BE2C (cell line): Measurements from ENCODE around the gene OSBPL3. TPM values are rescaled to one million over a fixed set of nuclear protein-coding genes. Genes with fewer than 3 reads are reported as not detected.
A peak's percentile ranks its signal among the peaks of the same experiment; 100 is the strongest.

Source experiments
- DNase-seq: peaks from one replicate; pipeline ENCODE4 v3.0.0-alpha.2; 2020
- H3K27me3 ChIP-seq: fragments of 250-450 bp; sonication (Bioruptor Pico); 2 replicates; pipeline ENCODE4 v1.5.1; 2020; ENCODE audit warnings: mild to moderate bottlenecking
- H3K36me3 ChIP-seq: fragments of 250-450 bp; sonication (Bioruptor Pico); 2 replicates; pipeline ENCODE4 v1.5.1; 2020; ENCODE audit warnings: mild to moderate bottlenecking
- H3K4me1 ChIP-seq: fragments of 250-450 bp; sonication (Bioruptor Pico); 2 replicates; pipeline ENCODE4 v1.5.1; 2020
- H3K4me3 ChIP-seq: 2 replicates; pipeline ENCODE4 v1.5.1; 2011; ENCODE audit warnings: low read depth, low read length
- H3K9me3 ChIP-seq: fragments of 250-450 bp; sonication (Bioruptor Pico); 2 replicates; pipeline ENCODE4 v1.5.1; 2020
- polyA plus RNA-seq: library from polyadenylated mRNA; unstranded; fragments of >200 nt; gene quantifications from one replicate; pipeline ENCODE4 v1.2.1, GENCODE V29; 2012; ENCODE audit warnings: low read depth, missing spikeins; ENCODE audit not compliant: insufficient read length, insufficient read depth
- TF ChIP-seq, protein P1 (sequence below): IDR thresholded peaks from 2 replicates; pipeline ENCODE4 v1.5.1; 2012; ENCODE audit warnings: mild to moderate bottlenecking, low read depth, low read length

OSBPL3 gene, protein sequence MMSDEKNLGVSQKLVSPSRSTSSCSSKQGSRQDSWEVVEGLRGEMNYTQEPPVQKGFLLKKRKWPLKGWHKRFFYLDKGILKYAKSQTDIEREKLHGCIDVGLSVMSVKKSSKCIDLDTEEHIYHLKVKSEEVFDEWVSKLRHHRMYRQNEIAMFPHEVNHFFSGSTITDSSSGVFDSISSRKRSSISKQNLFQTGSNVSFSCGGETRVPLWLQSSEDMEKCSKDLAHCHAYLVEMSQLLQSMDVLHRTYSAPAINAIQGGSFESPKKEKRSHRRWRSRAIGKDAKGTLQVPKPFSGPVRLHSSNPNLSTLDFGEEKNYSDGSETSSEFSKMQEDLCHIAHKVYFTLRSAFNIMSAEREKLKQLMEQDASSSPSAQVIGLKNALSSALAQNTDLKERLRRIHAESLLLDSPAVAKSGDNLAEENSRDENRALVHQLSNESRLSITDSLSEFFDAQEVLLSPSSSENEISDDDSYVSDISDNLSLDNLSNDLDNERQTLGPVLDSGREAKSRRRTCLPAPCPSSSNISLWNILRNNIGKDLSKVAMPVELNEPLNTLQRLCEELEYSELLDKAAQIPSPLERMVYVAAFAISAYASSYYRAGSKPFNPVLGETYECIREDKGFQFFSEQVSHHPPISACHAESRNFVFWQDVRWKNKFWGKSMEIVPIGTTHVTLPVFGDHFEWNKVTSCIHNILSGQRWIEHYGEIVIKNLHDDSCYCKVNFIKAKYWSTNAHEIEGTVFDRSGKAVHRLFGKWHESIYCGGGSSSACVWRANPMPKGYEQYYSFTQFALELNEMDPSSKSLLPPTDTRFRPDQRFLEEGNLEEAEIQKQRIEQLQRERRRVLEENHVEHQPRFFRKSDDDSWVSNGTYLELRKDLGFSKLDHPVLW
- polyA plus RNA-seq, result 7.6 TPM

DNA sequence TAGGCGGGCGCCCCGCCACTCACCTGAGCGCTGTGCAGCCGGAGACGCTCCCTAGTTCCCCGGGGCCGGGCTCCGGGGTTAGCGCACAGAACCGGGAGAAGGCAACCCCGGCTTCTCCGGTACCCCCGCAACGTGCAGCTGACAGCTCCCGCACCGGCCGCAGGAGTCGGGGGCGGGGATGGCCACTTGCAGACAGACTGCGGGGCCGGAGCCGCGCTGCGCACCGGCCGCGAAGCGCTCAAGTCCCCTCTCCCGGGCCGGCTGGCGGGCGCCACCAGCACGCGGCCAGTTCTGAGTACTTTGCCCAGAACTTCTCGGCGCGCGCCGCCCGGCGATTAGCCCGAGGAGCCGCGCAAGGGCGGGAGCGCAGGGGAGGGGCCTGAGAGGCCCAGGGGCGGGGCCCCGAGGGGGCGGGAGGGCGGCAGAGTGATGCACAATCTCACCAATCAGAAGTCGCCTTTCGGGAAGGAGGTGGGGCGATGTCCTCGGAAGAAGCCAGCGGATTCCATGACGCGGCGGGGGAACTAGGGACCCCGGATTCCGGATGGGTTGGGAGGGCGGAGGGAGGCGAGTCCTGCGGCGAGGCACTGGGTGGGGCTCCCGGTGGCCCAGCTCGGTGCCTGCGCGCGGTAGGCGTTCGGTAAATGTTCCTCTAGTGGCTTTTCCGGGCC is at the start of gene OSBPL3:
Gene OSBPL3 (minus strand): TSS at position 316 of the 671 bp plus-strand sequence. CDS start 87,706 bp downstream, outside the sequence.
- no peaks in the 10 kb centered on the region for H3K4me1 ChIP-seq

DNA sequence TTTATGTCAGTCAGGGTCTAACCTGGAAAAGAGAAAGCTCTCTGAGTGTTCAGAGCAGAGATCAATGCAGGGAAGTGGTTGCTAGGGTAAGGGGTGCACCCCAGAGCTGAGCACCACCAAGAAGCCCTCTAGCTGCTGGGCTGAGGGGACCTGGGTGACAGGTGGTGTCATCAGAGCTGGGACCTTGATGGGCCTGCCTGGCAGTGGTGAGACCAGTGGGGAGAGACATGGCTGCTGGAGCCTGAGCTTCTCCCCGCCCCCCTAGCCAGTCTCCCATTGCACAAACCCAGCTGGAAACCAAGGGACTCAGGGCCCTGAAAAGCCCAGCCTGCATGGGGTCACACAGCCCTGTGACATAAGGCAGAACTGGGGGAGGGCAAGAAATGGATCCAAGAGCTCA is 49.1 kb upstream of the OSBPL3 start:
- no peak for DNase-seq
- Histone ChIP-seq H3K4me1 (no peaks in the 10 kb centered on the region), H3K27me3 (no peaks in the 10 kb centered on the region), H3K4me3 (no peak overlapping the region), H3K36me3 (no peaks in the 10 kb centered on the region), H3K9me3 (no peaks in the 10 kb centered on the region)
- TF ChIP-seq, protein P1, sequence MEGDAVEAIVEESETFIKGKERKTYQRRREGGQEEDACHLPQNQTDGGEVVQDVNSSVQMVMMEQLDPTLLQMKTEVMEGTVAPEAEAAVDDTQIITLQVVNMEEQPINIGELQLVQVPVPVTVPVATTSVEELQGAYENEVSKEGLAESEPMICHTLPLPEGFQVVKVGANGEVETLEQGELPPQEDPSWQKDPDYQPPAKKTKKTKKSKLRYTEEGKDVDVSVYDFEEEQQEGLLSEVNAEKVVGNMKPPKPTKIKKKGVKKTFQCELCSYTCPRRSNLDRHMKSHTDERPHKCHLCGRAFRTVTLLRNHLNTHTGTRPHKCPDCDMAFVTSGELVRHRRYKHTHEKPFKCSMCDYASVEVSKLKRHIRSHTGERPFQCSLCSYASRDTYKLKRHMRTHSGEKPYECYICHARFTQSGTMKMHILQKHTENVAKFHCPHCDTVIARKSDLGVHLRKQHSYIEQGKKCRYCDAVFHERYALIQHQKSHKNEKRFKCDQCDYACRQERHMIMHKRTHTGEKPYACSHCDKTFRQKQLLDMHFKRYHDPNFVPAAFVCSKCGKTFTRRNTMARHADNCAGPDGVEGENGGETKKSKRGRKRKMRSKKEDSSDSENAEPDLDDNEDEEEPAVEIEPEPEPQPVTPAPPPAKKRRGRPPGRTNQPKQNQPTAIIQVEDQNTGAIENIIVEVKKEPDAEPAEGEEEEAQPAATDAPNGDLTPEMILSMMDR, result no peak

More for the DNA sequence above, at the start of gene OSBPL3:
- Histone ChIP-seq H3K4me3 (peak within 1 kb of the TSS; percentile 69), H3K9me3 (no peaks in the 10 kb centered on the region), H3K36me3 (no peaks in the 10 kb centered on the region), H3K27me3 (no peaks in the 10 kb centered on the region)
- TF ChIP-seq, protein P1, result no peak
- DNase-seq, result peak; percentile 95

DNA sequence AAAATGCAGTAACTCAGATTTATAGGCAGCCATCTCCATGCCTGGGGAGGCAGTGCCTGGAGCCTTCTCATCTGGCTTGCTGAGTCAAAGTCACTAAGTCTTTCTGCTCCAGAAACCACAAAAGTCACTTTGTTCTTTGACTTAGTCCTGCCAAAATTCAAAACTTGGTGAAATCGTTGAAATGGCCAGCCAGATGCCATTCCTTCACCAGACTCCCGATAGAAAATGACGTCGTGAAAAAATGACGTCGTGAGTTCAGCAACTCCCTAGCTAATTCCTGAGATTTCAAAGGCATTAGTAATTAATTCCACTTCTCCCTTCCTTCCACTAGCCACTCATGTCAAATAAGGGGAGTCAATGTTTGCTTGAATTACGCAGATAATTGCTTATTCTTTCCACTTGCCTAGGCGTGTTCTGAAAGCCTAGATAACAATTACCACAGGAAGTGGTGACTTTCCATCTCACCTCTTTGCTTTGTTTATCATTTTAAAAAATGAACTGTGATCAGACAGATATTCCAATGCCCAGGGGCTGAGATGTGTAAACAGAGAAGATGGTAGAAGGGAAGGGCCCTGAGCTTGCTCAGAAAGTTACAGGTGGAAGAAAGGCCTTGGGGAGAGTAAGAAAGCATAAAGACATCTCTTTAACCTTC is 48.5 kb upstream of the OSBPL3 start:
- Histone ChIP-seq H3K27me3 (no peaks in the 10 kb centered on the region), H3K9me3 (no peaks in the 10 kb centered on the region), H3K4me3 (no peak overlapping the region), H3K4me1 (no peaks in the 10 kb centered on the region), H3K36me3 (no peaks in the 10 kb centered on the region)
- DNase-seq, result no peak
- TF ChIP-seq, protein P1, result no peak

DNA sequence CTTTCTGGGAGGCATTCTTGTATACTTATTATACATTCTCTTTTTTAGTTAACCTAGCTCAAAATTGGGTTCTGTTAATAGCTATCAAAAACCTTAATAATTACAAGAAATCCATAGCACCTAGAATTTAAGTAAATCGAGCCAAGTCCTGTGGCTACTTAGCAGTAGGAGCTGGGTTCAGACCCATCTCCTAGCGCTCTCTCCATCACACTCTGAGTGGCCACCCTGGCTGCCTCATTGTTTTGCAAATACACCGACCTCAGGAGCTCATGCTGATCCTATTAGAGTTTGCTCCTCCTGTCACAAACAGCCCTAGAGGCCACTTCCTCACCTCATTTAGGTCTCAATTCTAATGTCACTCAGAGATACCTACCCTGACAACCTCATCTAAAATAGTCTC is 46.2 kb upstream of the OSBPL3 start:
- Histone ChIP-seq H3K36me3 (no peaks in the 10 kb centered on the region), H3K4me1 (no peaks in the 10 kb centered on the region), H3K9me3 (no peaks in the 10 kb centered on the region), H3K27me3 (no peaks in the 10 kb centered on the region), H3K4me3 (no peak overlapping the region)
- TF ChIP-seq, protein P1, result no peak
- DNase-seq, result no peak

DNA sequence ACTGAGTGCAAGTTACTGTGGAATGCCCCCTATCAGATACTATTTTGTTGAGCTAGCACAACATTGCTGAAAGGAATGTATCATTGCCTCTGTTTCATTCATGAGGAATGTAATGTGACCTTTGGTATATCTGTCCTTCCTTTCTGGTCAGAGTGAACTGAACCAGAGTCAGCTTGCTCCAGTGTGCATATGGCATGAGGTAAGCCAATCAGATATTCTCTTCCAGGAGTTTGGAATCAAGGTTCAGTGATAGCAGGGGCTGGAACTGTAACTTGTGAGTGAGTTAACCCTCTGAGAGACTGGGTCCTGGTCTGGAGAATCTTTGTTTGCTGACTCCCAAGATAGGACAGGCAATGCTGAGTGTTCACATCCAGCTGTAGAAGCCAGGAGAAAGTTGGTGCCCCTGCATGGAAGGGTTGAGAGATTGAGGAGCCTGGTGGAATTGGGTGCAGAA is 45.3 kb upstream of the OSBPL3 start:
- H3K4me3 ChIP-seq, result no peak overlapping the region
- H3K9me3 ChIP-seq, result no peaks in the 10 kb centered on the region
- no peaks in the 10 kb centered on the region for H3K4me1 ChIP-seq
- DNase-seq, result no peak
- no peaks in the 10 kb centered on the region for H3K27me3 ChIP-seq
- no peaks in the 10 kb centered on the region for H3K36me3 ChIP-seq
- TF ChIP-seq, protein P1, result no peak
